Mesodermal cell (in vitro differentiated cells): Measurements from ENCODE around the gene MEGF10.

ENCODE experiments used
- H3K27ac ChIP-seq: 2 replicates; pipeline ENCODE4 v1.7.0; 2013; ENCODE audit warnings: mild to moderate bottlenecking, low read depth, low read length, moderate library complexity; ENCODE audit not compliant: severe bottlenecking
- H3K36me3 ChIP-seq: 2 replicates; pipeline ENCODE4 v1.7.1; 2013; ENCODE audit warnings: mild to moderate bottlenecking, low read length, moderate library complexity; ENCODE audit not compliant: control insufficient read depth, insufficient read depth
- H3K4me1 ChIP-seq: one replicate; pipeline ENCODE4 v1.7.1; 2013; ENCODE audit warnings: mild to moderate bottlenecking, low read length; ENCODE audit not compliant: insufficient read depth, control insufficient read depth, poor library complexity, severe bottlenecking
- H3K4me3 ChIP-seq: 2 replicates; pipeline ENCODE4 v1.7.0; 2013; ENCODE audit warnings: low read length, control low read depth, mild to moderate bottlenecking; ENCODE audit not compliant: insufficient read depth, poor library complexity, severe bottlenecking; ENCODE audit errors: extremely low read depth
- H3K9me3 ChIP-seq: 2 replicates; pipeline ENCODE4 v1.7.1; 2013; ENCODE audit warnings: mild to moderate bottlenecking, low read length, moderate library complexity; ENCODE audit not compliant: control insufficient read depth
- WGBS, 2 experiments: methylation state at CpG; one replicate each; pipeline ENCODE4 v1.1.5; 2013; ENCODE audit warnings: missing lambda C conversion rate in 2 of 2; ENCODE audit not compliant: insufficient coverage in 2 of 2; 5-methylcytosine and 5-hydroxymethylcytosine counted together

Gene MEGF10

DNA sequence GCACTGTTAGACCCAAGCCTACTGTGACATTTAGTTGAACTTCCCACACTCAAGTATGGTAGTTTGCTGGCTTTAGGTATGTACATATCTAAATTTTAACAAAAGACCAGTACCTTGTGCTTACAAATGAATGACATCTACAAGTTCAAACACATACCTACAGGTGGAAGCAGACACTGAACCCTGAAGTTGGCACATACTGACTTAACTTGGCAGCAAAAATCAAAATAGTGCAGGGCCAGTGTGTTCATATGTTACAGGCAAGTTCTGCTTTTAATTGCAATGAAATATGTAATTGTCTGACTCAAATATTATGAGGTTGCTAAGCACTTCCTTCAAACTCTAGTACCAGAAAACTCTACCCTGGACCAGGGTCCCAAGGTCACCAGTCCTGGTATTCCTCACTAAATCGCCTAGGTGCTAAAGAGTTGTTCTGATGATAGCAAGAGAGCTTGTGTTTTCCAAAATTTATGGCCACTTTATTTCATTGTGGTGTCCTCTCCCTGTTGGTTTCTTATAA is 77.4 kb downstream of the MEGF10 start:
- Histone ChIP-seq H3K4me3 (no peak overlapping the region), H3K27ac (no peak overlapping the region), H3K36me3 (no peaks in the 10 kb centered on the region), H3K4me1 (no peaks in the 10 kb centered on the region), H3K9me3 (no peaks in the 10 kb centered on the region)
- no CpG with 5 or more reads among the region's 1 CpG for WGBS, 2 experiments

DNA sequence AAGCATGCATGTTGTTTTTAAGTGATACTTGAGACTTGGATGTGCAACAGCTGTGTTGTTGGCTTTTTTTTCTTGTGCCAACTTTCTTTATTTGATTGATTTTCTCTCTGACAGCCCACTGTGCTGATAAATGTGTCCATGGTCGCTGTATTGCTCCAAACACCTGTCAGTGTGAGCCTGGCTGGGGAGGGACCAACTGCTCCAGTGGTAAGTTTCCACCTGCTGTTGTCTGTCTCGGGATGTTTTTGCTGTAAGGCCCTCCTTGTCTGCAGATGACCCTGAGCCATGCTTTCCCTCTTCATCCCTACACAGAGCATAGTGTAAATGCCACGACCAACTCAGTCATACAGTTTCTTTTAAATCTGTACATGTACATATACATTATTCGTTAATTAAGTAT is 79.2 kb downstream of the MEGF10 start:
- H3K27ac ChIP-seq = no peak overlapping the region
- H3K9me3 ChIP-seq = peaks cover 5% of the 10 kb centered on the region
- 75 to 89% methylated on average over 2 of the region's 4 CpGs for WGBS, 2 experiments
- H3K36me3 ChIP-seq = no peaks in the 10 kb centered on the region
- H3K4me3 ChIP-seq = no peak overlapping the region
- H3K4me1 ChIP-seq = no peaks in the 10 kb centered on the region

DNA sequence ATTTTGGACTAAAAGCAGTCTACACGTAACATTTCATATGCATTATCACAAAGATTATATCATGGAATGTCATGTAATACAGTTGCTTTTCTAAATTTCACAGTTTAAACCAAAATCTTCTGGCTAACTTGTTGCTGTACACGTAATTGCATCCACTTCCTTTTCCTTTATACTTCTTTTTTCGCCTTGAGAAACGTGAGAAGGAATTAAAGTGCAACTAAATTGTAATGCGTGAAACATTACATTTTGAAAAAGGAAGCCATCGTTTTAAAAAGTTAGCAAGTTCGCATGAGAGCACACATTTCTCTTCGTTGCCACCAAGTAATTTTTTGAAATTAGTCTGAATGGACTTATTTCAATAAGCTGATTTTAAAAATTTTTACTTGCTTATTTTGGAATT is 80.0 kb downstream of the MEGF10 start:
- H3K4me1 ChIP-seq = no peaks in the 10 kb centered on the region
- H3K4me3 ChIP-seq = no peak overlapping the region
- H3K36me3 ChIP-seq = no peaks in the 10 kb centered on the region
- WGBS, 2 experiments = 89 to 100% methylated on average over 3 to 4 of the region's 8 CpGs
- peaks cover 5% of the 10 kb centered on the region for H3K9me3 ChIP-seq
- H3K27ac ChIP-seq = no peak overlapping the region

DNA sequence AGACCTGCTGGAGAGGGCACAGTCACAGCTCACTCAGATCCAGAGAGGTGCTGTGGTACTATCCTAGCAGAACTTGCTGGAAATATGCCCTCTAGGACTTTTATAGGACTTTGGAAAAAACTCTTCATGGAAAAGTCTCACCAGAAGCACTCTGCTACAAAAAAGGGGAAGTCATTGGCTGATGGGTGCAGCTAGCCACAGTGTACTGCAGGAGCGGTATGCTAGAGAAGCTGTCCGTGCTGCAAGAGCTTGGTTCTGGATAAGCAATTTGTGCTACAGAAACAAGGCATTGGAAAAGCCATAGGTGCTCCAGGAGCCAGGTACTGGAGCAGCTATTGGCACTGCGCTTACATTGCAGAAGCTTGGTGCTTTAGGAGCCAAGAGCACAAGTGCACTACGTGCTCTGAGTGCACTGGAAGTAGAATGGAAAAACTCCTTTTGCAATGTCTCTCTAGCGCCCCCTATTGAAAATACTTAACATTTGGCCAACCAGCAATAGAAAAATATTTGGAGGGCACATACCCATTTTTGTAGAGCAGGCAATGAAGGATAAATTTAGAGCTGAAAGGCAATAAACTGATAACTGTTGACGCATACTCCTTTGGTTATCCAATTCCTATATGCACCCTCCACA is 83.4 kb downstream of the MEGF10 start:
- Histone ChIP-seq H3K36me3 (no peaks in the 10 kb centered on the region), H3K4me1 (no peaks in the 10 kb centered on the region), H3K27ac (no peak overlapping the region), H3K4me3 (no peak overlapping the region), H3K9me3 (peaks cover 5% of the 10 kb centered on the region)
- WGBS, 2 experiments = 93 to 99% methylated on average over 4 to 5 of the region's 6 CpGs

DNA sequence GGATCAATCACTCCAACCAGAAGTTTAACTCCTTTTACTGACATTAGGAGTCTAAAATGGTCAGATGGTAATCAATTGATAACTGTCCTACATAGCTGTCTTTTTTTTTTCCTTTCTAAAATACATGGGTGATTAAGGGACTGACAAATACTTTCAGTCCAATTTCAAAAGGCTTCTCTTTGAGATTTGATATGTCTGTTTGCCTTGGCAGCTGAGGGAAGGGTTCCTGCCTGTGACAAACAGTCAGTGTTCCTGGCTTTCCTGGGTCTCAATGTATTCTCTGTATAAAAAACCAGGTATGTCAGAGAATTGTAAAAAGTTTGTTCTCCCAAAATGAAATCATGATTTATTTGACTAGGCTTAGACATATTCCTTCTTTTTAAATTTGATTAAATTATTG is 84.5 kb downstream of the MEGF10 start:
- Histone ChIP-seq H3K9me3 (peaks cover 5% of the 10 kb centered on the region), H3K36me3 (no peaks in the 10 kb centered on the region), H3K4me3 (no peak overlapping the region), H3K4me1 (no peaks in the 10 kb centered on the region), H3K27ac (no peak overlapping the region)

DNA sequence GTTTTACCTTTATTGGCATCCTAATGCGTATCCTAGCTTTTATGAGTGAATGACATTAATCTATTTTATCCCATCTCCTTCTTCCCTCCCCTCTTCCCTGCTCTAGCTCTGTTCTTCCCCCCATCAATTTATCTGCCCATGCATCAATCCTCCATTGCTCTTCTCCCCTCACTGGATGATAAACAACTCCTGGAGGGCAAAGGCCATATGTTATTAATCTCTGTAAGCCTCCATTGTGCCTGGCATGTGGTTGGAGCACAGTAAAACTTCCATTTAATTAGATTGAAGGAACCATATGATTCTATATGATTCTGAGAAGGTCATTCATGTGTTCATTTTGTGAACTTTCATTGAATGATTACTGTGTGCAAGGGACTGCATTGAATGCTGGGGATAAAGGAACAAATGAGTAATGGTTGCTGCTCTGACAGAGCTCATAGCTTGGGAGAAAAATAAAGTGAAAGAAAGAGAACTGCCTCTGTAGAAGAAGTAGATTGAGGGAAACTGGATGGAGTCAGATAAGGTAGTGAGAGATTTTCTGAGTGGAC is 85.0 kb downstream of the MEGF10 start:
- H3K9me3 ChIP-seq = peaks cover 5% of the 10 kb centered on the region
- H3K4me3 ChIP-seq = no peak overlapping the region
- H3K4me1 ChIP-seq = no peaks in the 10 kb centered on the region
- 80% methylated on average over 1 of the region's 1 CpG; no CpG with 5 or more reads in 1 of the 2 experiments for WGBS, 2 experiments
- H3K27ac ChIP-seq = no peak overlapping the region
- H3K36me3 ChIP-seq = no peaks in the 10 kb centered on the region

DNA sequence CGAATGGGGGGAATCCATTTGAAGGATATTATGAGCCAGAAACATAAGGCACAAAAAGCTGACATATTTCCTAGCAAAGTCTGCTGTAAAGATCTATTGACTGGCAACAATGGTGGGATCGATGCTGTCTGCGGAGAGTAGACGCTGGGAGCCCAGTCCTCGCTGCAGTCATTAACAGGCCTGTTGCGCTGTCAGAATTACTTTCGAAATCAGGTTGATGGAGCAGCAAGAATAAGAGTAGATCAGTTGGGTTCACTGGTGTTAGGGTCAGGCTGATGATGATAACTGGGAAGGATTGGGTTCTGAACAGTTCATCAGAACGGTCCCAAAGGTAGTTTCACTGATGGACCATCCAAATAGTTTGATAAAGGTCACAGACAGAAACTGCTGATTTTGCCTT is 87.1 kb downstream of the MEGF10 start:
- peaks cover 5% of the 10 kb centered on the region for H3K9me3 ChIP-seq
- H3K36me3 ChIP-seq = no peaks in the 10 kb centered on the region
- 93 to 98% methylated on average over 8 of the region's 8 CpGs for WGBS, 2 experiments
- H3K27ac ChIP-seq = no peak overlapping the region
- H3K4me1 ChIP-seq = no peaks in the 10 kb centered on the region
- H3K4me3 ChIP-seq = no peak overlapping the region

DNA sequence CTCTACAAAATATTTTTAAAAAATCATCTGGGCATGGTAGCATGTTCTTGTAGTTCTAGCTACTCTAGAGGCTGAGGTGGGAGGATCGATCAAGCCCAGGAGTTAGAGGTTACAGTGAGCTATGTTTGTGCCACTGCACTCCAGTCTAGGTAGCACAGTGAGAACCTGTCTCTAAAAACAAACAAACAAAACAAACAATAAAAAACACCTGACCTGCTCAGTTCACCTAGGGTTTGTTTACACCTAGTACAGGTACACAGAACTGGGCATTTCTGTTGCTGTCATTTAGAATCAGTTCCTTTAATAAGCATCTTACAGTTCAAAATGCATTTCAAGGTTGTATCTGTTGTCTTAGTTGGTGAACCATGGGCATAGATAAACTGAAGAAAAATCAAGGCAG is 95.3 kb downstream of the MEGF10 start:
- Histone ChIP-seq H3K4me1 (no peaks in the 10 kb centered on the region), H3K4me3 (no peak overlapping the region), H3K27ac (no peak overlapping the region), H3K36me3 (no peaks in the 10 kb centered on the region), H3K9me3 (no peaks in the 10 kb centered on the region)
- 50% methylated on average over 1 of the region's 1 CpG; no CpG with 5 or more reads in 1 of the 2 experiments for WGBS, 2 experiments

DNA sequence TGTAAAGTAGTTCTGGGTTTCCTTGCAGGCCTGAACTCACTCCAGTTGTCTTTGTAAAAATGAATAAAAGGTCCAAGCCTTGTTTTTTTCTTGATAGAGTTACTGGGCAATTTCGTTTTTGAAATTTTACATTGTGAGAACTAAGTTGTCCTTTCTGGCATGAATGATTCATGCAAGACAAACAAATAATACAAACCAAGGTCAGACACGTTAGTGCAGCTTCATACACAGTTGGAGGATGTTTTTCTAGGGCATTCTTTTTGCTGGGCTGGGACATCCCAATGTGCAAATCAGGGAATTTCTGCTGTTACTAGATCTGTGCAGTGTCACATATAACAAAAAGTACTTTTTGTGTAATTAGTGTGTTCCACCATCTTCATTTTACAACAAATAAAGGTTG is 96.0 kb downstream of the MEGF10 start:
- Histone ChIP-seq H3K4me3 (no peak overlapping the region), H3K36me3 (no peaks in the 10 kb centered on the region), H3K4me1 (no peaks in the 10 kb centered on the region), H3K9me3 (no peaks in the 10 kb centered on the region), H3K27ac (no peak overlapping the region)
- WGBS, 2 experiments = 100% methylated on average over 1 of the region's 2 CpGs; no CpG with 5 or more reads in 1 of the 2 experiments

DNA sequence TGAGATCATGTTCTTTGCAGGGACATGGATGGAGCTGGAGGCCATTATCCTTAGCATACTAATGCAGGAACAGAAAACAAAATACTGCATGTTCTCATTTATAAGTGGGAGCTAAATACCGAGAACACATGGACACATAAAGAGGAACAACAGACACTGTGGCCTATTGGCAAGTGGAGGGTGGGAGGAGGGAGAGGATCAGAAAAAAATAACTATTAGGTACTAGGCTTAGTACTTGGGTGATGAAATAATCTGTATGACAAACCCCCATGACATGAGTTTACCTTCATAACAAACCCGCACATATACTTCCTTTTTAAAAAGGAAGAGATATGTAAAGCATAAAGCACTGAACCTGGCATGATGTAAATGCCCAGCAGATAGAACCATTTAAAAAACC is 99.0 kb downstream of the MEGF10 start:
- WGBS, 2 experiments = 100% methylated on average over 1 of the region's 2 CpGs; no CpG with 5 or more reads in 1 of the 2 experiments
- H3K27ac ChIP-seq = no peak overlapping the region
- H3K36me3 ChIP-seq = no peaks in the 10 kb centered on the region
- H3K4me1 ChIP-seq = no peaks in the 10 kb centered on the region
- H3K4me3 ChIP-seq = no peak overlapping the region
- no peaks in the 10 kb centered on the region for H3K9me3 ChIP-seq

DNA sequence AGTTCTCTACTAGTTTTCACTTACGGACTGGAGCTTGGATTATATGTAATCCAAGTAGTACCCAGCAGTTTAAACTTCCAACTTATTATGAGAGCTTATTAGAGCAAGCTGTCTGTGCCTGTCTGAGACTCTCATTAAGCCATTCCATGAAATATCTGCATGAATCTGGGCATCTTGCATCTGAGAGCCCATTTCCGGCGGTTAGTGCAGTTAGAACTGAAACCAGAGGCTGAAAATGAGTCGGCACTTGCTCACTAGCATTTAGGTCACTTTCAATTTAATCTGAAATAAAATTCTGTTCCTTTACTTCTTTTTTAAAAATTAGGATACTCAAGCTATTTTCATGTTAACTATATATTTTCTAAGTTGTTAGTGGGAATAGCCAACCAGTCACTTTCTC is 102.2 kb downstream of the MEGF10 start:
- no peaks in the 10 kb centered on the region for H3K9me3 ChIP-seq
- H3K27ac ChIP-seq = no peak overlapping the region
- H3K4me3 ChIP-seq = no peak overlapping the region
- H3K36me3 ChIP-seq = no peaks in the 10 kb centered on the region
- H3K4me1 ChIP-seq = no peaks in the 10 kb centered on the region
- WGBS, 2 experiments = 97 to 100% methylated on average over 2 to 3 of the region's 4 CpGs
